HG03196 (cell line): ENCODE measurements around the gene PPAN.

ENCODE experiments used
- ATAC-seq: cut with Tn5 transposase; IDR thresholded peaks from one replicate; pipeline ENCODE4 v1.9.1; 2021; ENCODE audit not compliant: unreplicated experiment

PPAN gene

DNA sequence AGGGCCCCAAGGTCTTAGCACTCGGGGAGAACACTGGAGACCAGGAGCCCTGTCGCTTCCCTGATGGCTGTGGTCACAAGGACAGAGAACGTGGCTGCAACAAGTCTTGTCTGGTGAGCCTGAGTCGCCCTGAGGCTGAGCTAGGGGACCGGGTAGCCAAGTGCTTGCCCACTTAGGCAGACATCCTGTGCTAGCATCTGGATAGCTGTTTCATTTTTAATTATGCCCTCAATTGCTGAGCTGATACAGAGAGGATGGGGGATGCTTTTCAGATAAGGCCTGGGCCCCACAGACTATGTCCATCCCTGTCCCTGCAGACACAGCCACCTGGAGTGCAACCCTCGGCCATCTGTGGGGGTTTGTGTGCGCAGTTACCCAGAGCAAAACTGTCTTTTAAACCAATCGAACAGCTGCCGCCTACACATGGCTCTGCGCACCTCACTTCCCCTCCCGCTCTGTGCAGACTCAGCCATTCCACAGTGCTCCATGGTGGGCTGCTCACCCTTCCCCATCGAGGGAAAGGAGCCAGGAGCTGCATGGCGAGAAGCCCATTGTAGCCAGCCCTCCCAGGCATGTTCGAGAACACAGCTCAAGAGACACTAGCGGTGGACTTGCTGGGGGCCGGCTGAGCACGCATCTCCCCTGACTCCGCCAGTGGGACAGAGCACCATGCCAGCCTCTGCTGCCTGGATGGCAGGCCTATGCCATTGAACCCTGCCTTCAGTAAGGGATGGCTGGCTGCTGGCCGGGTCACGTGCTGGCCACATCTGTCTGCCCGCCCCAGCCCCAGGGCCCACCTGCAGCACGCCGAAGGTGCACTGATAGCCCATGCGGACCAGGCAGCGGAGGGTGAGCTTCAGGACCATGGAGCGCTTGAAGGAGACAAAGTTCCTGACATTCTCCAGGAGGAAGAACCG is 33.0 kb downstream of the PPAN start:
- no peak for ATAC-seq

DNA sequence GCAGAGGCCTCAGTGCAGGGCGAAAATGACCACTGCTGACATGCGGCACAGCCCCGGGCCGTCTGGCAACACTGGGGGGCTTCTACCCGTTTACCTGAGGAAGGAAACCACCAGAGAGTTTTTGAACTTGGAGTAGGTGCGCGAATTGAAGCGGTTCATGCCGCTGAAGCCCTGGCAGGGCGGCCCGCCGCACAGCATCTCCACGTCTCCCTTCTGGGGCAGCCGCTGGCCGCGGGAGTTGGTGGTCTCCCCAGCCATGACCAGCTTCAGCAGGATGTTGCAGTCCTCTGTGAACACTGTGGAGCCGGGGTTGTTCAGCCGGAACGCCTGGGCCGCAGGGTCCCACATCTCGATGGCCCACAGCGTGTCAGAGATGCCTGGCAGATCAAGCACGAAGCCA is 33.8 kb downstream of the PPAN start:
- ATAC-seq = no peak

DNA sequence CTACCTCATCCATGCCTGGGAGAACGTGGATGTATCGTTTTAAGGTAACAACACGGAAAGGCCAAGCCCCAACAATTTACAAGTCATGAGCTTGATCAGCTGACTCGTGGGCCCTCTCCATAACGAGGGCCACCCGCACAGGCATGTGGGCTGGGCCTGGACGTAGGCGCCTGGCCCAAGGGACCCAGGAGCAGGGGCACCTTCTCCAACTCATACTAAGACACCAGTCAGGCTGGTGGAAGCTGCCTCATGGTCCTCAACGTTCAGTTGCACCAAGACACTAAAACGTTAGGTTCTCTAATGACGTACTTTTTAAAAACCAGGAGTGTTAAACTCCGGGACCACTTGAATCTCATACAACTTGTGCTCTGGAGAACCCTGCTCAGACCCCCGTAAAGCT is 35.3 kb downstream of the PPAN start:
- ATAC-seq = no peak

DNA sequence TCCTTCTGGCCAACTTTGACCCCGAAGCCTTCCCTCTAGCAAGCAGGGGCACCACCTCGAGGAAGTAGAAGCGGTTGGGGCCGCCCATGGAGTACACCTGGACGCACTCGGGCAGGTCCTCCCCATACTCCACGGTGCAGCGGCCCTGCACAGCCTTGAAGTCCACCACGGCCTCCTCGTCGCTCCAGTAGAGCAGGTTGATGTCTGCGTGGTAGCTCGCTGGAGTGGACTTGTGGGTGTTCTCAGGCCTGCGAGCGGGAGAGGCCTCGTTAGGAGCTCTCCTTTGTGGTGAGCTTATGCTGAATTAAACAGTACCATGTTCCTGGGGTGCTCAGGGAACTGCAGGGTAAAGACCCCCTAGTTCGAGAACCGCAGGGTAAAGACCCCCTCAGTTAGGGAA is 35.8 kb downstream of the PPAN start:
- ATAC-seq = no peak

DNA sequence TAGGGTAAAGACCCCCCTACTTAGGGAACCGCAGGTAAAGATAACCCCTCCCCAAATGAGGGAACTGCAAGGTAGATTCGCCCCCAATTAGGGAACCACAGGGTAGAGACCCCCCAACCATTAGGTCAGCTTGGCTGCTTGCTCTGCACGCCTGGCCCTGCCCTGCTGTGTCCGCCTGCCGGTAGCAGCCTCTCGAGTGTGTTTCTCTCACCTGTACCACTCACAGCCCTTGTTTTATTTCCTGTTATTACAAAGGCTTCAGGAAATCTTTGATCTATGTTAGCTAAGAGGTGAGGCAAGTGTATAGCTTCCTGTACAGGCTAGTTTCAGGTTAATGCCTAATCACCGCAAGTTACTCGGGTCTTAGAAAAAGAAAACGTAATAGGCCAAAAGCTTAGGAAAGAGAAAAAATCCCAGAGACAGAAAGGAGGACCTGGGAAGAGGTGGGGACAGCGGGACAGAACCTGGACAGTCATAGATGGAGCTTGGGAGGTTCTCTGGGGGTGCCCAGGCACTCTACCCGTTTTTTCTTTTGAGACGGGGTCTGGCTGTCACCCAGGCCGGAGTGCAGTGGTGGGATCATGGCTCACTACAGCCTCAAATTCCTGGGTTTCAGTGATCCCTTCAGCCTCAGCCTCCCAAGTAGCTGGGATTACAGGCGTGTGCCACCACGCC is 36.7 kb downstream of the PPAN start:
- no peak for ATAC-seq

DNA sequence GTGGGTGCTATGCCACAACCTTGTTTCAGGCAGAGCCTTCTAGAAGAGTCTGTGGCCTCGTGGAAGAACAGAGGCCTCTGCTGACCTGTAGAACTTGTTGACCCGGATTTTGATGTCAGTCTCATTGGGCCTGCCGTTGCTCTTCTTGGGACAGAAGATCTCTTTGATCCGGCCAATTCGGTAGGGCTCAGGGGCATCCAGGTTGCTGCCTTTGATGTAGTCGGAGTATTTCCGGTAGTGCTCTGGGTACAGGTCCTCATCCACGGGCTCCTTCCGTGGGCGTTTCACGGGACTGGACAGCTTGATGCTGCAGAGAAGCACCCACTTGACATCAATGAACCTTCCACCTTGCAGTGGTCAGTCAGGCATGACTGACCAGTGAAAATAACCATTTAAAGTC is 37.5 kb downstream of the PPAN start:
- ATAC-seq = no peak

DNA sequence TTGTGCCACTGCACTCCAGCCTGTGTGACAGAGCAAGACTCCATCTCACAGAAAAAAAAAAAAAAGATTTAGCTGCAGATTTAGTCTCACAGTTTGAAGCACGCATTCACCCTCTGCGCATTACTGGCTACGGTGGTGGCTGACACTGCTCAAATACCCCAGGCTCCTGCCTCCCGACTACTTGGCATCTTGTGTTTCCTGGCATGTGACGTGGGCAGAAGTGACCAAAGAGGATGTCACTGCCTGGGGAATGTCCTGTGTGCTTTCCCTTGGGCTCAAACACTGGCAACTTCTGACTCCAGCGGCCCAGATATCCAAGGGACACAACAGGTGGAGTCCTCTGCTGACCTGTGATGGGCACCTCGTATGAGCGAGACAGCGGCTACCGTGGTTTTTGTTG is 38.2 kb downstream of the PPAN start:
- ATAC-seq = no peak

DNA sequence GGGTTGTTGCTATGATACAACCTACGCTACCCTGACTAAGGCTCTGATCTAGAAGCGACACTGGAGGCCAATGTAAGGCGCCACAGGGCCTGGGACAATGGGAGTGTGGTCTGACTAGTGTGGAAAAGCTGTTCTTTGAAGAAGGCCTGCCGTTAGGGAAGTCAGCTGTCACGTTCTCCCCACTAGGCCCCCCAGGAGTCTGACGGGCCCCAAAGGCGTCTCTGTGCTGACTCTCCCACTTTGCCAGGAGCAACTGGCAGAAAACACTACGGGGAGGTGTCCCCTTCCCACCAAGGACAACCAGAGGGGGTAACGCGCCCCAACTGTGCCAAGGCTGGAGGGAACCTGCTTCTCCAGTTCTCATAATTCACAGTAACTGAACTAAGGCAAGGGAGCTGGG is 38.9 kb downstream of the PPAN start:
- ATAC-seq = no peak

DNA sequence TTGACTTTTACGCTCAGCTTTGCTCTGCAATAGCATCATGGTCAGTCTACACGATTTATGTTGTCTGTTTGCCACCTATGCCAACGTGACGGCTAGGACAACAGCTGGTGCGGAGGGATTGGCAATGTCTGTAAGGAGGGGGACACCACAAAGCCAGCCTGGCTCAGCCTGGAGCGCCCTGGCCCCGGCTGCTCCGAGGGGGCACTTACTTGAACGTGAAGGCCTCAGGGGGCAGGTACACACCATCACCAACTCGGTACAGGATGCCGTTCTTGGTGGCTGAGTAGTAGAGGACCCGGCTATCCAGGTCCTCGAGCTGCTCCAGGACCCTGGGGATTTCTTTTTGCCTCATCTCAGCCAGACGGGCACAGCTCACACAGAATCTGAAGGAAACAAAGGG is 40.0 kb downstream of the PPAN start:
- ATAC-seq = no peak

DNA sequence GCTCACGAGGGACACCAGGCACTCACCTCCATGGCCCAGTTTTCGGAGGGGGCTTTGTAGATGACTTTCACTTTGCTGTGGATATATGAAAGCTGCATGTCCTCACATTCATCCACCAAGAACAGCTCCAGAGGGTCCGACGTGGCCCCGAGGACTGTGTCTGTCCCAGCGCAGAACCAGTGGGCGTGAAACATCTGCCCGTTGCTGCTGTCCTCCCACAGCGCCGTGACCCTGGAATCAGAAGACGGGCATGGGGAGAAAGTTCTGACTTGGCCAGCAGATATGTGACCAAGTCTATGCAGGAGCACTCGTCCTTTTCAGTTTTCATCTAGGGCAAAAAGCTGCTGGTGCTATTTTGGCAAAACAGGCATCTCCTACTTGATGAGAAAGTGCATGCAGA is 43.3 kb downstream of the PPAN start:
- ATAC-seq = no peak

DNA sequence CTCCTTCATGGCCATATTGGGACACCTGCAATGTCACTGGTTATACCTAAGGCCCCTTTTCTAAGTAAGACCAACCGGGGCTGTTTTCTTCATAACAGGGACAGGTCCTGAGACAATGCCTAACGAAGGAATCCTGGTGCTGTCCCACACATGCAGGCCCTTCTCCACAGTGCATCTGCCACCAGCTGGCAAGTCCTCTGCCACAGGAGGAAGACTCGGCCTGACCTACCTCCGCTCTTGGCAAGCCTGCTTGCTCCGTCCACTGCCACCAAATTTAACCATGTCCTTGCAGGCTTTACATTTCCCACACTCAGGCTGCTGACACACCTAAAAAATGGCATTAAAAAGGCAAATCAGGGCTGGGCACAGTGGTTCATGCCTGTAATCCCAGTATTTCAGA is 45.4 kb downstream of the PPAN start:
- no peak for ATAC-seq

DNA sequence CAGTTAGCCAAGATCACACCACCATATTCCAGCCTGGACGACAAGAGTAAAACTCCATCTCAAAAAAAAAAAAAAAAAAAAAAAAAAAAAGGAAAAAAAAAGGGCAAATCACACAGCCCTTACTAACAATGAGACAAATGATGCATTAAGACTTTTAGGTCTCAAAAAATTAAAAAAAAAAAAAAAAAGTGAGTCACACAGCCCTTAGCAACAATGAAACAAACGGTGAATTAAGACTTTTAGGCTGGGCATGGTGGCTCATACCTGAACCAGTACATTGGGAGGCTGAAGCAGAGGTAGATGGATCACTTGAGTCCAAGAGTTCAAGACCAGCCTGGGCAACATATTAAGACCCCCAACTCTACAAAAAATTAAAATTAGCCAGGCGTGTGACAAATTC is 45.9 kb downstream of the PPAN start:
- ATAC-seq = no peak

DNA sequence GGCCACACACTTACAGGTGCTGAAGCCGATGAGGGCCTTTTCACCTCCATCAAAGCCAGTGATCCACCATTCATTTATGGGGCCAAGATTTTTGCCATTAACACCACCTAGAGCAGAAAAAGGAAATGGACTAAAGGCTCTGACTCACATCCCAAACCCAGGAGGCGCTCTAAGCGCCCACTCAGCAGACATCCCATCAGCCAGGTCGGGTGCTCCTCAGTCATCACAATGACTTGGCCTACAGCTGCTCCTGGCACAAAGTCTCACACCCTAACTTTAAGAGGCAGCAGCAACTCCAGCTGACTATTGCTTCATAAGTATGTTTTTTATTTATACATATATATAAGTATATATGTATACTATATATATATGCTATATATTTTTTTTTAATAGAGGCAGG is 49.7 kb downstream of the PPAN start:
- ATAC-seq = no peak

DNA sequence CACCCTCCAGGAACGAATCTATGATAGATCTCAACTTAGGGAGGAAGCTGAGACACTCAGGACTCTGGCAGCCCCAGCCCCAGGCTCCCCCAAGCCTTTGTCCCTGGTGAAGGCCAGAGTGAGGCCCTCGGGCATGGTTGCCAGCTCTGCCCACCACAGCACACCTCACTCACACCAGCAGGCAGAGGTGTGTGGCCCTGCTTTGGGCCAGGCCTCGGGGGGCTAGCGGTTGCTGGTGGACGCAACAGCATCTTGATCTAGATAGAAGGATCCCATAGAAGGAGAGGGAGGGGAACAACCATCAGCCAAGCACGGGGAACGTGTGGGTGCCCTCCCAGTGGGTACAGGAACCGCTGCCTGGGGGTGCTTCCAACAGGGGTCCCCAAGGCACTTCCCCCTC is 51.9 kb downstream of the PPAN start:
- ATAC-seq = no peak

DNA sequence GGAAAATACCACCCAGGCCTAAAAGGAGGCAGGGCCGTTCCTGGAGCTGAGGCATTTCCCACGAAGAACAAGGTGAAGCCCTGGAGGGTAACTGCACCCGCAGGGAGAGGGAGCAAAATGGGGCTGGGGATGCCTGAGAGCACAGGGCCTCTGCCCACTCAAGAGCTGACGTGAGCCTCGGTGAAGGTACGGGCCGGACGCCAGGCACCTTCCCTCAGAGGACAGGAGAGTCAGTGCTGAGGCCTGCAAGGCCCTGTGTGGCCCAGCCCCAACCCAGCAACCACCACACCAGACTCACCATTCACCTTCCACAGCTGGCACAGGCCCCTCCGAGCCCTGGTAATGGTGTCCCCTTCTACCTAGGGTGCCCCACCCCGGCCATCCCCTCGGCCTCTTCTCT is 52.3 kb downstream of the PPAN start:
- ATAC-seq = no peak

DNA sequence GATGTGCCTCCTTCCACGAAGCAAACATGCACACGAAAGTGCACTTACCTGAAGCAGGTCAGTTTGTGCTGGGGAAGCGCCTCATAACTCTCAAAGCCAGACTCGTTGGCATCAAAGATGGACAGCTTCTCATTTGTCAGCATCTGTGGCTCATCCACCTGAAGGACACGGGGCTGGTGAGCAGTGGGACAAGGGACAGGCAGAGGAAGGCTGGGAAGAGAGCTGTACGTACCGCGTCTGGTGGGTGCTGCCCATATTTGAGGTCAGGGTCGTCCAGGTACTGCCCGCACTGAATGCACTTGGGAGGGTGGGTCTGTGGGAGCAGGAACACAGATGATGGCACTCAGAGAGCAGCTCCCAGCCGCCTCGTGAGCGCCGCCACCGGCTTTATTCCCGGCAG is 53.4 kb downstream of the PPAN start:
- no peak for ATAC-seq
